ENCODE measurements around the gene SPECC1L.

GRCh38 chr22:24323695-24324094 is 53.1 kb downstream of the SPECC1L start:
- TF ChIP-seq CTCF (IDR thresholded peaks at IDR 0.05) (no peak), POLR2A (IDR thresholded peaks at IDR 0.05) (no peak), EP300 (IDR thresholded peaks at IDR 0.05) (no peak)
